Measurements from ENCODE around the gene EFNA3. TPM values are rescaled to one million over a fixed set of nuclear protein-coding genes. Genes with fewer than 3 reads are reported as not detected.

EFNA3 gene
- total RNA-seq, 4 donors from 2014 or later, result 28.8 to 104 (median 77.6) TPM

DNA sequence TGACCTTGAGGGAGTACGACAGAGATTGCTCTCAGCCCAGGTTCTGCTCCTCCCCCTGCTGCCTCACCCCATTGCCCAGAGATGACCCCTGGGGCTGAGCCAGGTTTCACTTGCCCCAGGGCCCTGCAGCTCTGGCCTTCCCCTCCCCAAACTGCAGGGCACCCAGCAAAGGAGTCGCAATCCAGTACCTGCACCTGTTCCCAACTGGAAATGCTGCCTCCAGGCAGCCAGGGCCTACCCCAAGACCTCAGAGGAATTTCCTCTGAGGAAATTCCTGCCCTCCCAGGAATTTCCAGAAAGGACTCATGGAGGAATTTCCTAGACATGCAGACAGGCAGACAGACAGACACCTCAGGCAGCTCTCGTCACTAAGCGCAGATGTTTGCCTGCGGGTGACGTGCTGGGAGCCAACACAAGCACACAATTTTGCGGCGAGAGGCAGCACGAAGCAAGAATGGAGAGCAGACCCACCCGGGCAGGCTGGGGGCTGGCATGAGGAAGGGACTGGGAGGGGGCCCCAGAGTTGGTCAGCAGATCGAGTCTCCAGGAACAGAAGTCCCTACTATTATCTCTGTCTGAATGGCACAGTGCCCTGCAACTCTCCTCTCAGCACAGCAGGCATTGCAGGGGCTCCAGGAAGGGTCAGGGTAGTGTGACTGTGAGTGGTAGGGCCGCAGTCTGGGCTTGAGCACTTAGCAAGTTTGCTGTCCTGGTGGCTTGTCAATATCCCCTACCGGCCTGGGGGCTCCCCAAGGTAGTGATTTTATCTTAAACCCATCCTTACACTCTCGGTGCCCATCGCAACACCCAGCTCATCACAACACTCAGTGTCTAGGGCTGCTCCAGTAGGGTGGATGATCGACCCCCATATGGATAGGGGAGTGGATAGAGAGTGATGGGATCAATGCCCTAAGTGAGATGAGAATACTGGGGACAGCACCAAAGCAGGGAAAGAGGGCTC lies 46.1 kb downstream of the EFNA3 start:
- no peaks in the 10 kb centered on the region for H3K9me3 ChIP-seq
- no peak for DNase-seq (ENCODE audit: low spot score in 2 of 2)
- H3K27ac ChIP-seq, result peak overlapping the region; percentile 100
- TF ChIP-seq EP300 (IDR thresholded peaks at IDR 0.05), result no peak
- TF ChIP-seq POLR2AphosphoS5 (IDR thresholded peaks at IDR 0.05), result no peak
- TF ChIP-seq, protein P1, sequence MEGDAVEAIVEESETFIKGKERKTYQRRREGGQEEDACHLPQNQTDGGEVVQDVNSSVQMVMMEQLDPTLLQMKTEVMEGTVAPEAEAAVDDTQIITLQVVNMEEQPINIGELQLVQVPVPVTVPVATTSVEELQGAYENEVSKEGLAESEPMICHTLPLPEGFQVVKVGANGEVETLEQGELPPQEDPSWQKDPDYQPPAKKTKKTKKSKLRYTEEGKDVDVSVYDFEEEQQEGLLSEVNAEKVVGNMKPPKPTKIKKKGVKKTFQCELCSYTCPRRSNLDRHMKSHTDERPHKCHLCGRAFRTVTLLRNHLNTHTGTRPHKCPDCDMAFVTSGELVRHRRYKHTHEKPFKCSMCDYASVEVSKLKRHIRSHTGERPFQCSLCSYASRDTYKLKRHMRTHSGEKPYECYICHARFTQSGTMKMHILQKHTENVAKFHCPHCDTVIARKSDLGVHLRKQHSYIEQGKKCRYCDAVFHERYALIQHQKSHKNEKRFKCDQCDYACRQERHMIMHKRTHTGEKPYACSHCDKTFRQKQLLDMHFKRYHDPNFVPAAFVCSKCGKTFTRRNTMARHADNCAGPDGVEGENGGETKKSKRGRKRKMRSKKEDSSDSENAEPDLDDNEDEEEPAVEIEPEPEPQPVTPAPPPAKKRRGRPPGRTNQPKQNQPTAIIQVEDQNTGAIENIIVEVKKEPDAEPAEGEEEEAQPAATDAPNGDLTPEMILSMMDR (IDR thresholded peaks at IDR 0.05), result no peak
- TF ChIP-seq POLR2A (IDR thresholded peaks at IDR 0.05), result no peak
- H3K4me3 ChIP-seq, result no peak overlapping the region
- WGBS, result 61% methylated on average over 8 of the region's 16 CpGs
- peaks cover 54% of the 10 kb centered on the region for H3K4me1 ChIP-seq
- H3K36me3 ChIP-seq, result no peaks in the 10 kb centered on the region
- H3K27me3 ChIP-seq, result no peaks in the 10 kb centered on the region

- TF ChIP-seq POLR2AphosphoS5 (IDR thresholded peaks at IDR 0.05) (no peak), EP300 (IDR thresholded peaks at IDR 0.05) (no peak), POLR2A (IDR thresholded peaks at IDR 0.05) (no peak)
- TF ChIP-seq, protein P1 (IDR thresholded peaks at IDR 0.05), result no peak
- H3K9me3 ChIP-seq, result no peaks in the 10 kb centered on the region
- WGBS, result 23% methylated on average over 3 of the region's 11 CpGs
- DNase-seq (ENCODE audit: low spot score in 2 of 2), result no peak
- peak overlapping the region; percentile 83 for H3K4me3 ChIP-seq
- H3K27ac ChIP-seq, result peak overlapping the region; percentile 100
- H3K4me1 ChIP-seq, result peaks cover 62% of the 10 kb centered on the region
- no peaks in the 10 kb centered on the region for H3K36me3 ChIP-seq
- no peaks in the 10 kb centered on the region for H3K27me3 ChIP-seq
Observed at GRCh38 chr1:155125511-155125945, 46.9 kb downstream of the EFNA3 start.

GRCh38 chr1:155125946-155126555 lies 47.4 kb downstream of the EFNA3 start:
- TF ChIP-seq, protein P1 (IDR thresholded peaks at IDR 0.05), result no peak
- TF ChIP-seq POLR2A (IDR thresholded peaks at IDR 0.05) (no peak), POLR2AphosphoS5 (IDR thresholded peaks at IDR 0.05) (no peak), EP300 (IDR thresholded peaks at IDR 0.05) (no peak)
- 43% methylated on average over 20 of the region's 53 CpGs for WGBS
- peak overlapping the region; percentile 100 for H3K27ac ChIP-seq
- no peaks in the 10 kb centered on the region for H3K36me3 ChIP-seq
- H3K4me3 ChIP-seq, result peak overlapping the region; percentile 83
- H3K27me3 ChIP-seq, result no peaks in the 10 kb centered on the region
- peaks cover 67% of the 10 kb centered on the region for H3K4me1 ChIP-seq
- H3K9me3 ChIP-seq, result no peaks in the 10 kb centered on the region
- DNase-seq (ENCODE audit: low spot score in 2 of 2), result peak in 1 of 2 donors; percentile 76

DNA sequence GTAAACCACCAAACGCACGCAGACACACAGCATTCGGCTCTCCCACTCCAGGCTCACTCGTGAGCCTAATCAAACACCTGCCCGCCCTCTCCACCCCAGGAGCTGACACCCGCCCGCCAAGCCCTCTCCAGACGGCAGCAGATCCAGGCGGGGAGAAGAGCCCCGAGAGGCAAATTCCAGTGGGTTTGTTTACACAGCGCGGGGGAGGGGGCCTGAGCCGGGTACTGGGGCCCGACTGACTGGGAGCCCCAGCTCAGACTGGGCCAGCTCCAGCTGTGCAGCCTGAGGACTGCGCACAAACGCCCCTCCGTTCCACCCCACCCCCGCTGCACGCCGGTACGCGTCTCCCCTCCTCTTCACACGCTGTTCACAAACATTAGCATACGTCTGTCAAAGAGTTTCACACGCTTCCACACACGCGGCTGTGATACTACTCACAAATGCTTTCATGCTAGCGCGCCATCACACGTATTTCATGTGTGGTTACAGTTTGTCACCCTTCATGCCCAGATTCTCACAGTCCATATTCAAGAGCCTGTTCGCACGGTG lies 48.0 kb downstream of the EFNA3 start:
- H3K4me3 ChIP-seq, result peak overlapping the region; percentile 83
- H3K27ac ChIP-seq, result peak overlapping the region; percentile 100
- H3K9me3 ChIP-seq, result no peaks in the 10 kb centered on the region
- 0% methylated on average over 21 of the region's 32 CpGs for WGBS
- H3K27me3 ChIP-seq, result no peaks in the 10 kb centered on the region
- no peak for TF ChIP-seq POLR2AphosphoS5 (IDR thresholded peaks at IDR 0.05)
- no peak for TF ChIP-seq EP300 (IDR thresholded peaks at IDR 0.05)
- TF ChIP-seq, protein P1 (IDR thresholded peaks at IDR 0.05), result no peak
- TF ChIP-seq POLR2A (IDR thresholded peaks at IDR 0.05), result no peak
- H3K36me3 ChIP-seq, result peaks cover 4% of the 10 kb centered on the region
- H3K4me1 ChIP-seq, result peaks cover 73% of the 10 kb centered on the region
- peak in 1 of 2 donors; percentile 83 for DNase-seq (ENCODE audit: low spot score in 2 of 2)

Measured in suprapubic skin (tissue), 4 donors.